Thoracic aorta (tissue), 2 donors: ENCODE data around the gene MTUS2. TPM values are rescaled to one million over a fixed set of nuclear protein-coding genes. Genes with fewer than 3 reads are reported as not detected.

Experiments used
- ATAC-seq: fragments of 150-250 bp; one replicate; pipeline ENCODE4 v1.8.0; 2017; ENCODE audit warnings: low read depth; ENCODE audit not compliant: insufficient number of reproducible peaks, low FRiP score
- DNase-seq: peaks from one replicate; pipeline ENCODE4 v3.0.0-alpha.2; 2020; ENCODE audit warnings: low spot score
- H3K27ac ChIP-seq, 2 donors: fragments of 200-600 bp; sonication (generic); 1 replicate in 1 of 2; 2 replicates in 1 of 2; pipeline ENCODE4 v1.5.1; 2016; ENCODE audit warnings: mild to moderate bottlenecking in 2 of 2, moderate library complexity in 2 of 2
- H3K27me3 ChIP-seq: fragments of 200-600 bp; sonication (generic); replicated peaks from 2 replicates; pipeline ENCODE4 v1.6.0; 2016; ENCODE audit warnings: mild to moderate bottlenecking; ENCODE audit not compliant: insufficient read depth
- H3K36me3 ChIP-seq: fragments of 200-600 bp; sonication (generic); one replicate; pipeline ENCODE4 v1.5.1; 2016
- H3K4me1 ChIP-seq, 2 donors: fragments of 200-600 bp; sonication (generic); 1 replicate in 1 of 2; 2 replicates in 1 of 2; pipeline versions ENCODE4 v1.5.1 to v1.6.0; 2016; ENCODE audit warnings: low read depth in 2 of 2, mild to moderate bottlenecking in 1 of 2; ENCODE audit not compliant: control insufficient read depth in 1 of 2
- H3K4me3 ChIP-seq: fragments of 200-600 bp; sonication (generic); 2 replicates; pipeline ENCODE4 v1.5.1; 2016; ENCODE audit warnings: mild to moderate bottlenecking
- H3K9me3 ChIP-seq: fragments of 200-600 bp; sonication (generic); 2 replicates; pipeline ENCODE4 v1.5.1; 2016
- CTCF ChIP-seq: fragments of 200-600 bp; sonication (generic); IDR thresholded peaks from one replicate; pipeline ENCODE4 v1.5.1; 2019; ENCODE audit warnings: antibody characterized with exemption
- total RNA-seq, 2 donors: library from RNA; depleted of rRNA; stranded (reverse); fragments of >200 nt; gene quantifications; one replicate each; pipeline versions ENCODE4 v1.1.0 to v1.2.3, GENCODE V29; 2016

Gene MTUS2
- total RNA-seq, 2 donors from 2014 or later: 14.9 to 26.4 TPM

GRCh38 chr13:29540334-29540733, 720.2 kb downstream of the MTUS2 start:
- no peaks in the 10 kb centered on the region for H3K4me1 ChIP-seq
- no peaks in the 10 kb centered on the region for H3K9me3 ChIP-seq
- H3K36me3 ChIP-seq: no peaks in the 10 kb centered on the region
- no peak overlapping the region for H3K27ac ChIP-seq
- no peak overlapping the region for H3K4me3 ChIP-seq
- ATAC-seq (no peak), DNase-seq (no peak)
- TF ChIP-seq CTCF: no peak
- no peaks in the 10 kb centered on the region for H3K27me3 ChIP-seq

- no peak for DNase-seq
- no peak for TF ChIP-seq CTCF
Measured at GRCh38 chr13:29540799-29541198, 720.7 kb downstream of the MTUS2 start.

GRCh38 chr13:29541400-29541799, 721.3 kb downstream of the MTUS2 start:
- DNase-seq (no peak), ATAC-seq (no peak)
- Histone ChIP-seq H3K4me3 (no peak overlapping the region), H3K9me3 (no peaks in the 10 kb centered on the region), H3K4me1 (peaks cover 0 to 8% of the 10 kb centered on the region in 2 donors), H3K27ac (no peak overlapping the region), H3K36me3 (no peaks in the 10 kb centered on the region), H3K27me3 (no peaks in the 10 kb centered on the region)
- no peak for TF ChIP-seq CTCF

More at GRCh38 chr13:29540799-29541198, 720.7 kb downstream of the MTUS2 start:
- peaks cover 0 to 3% of the 10 kb centered on the region in 2 donors for H3K4me1 ChIP-seq
- no peaks in the 10 kb centered on the region for H3K9me3 ChIP-seq
- no peaks in the 10 kb centered on the region for H3K27me3 ChIP-seq
- ATAC-seq: no peak
- no peak overlapping the region for H3K27ac ChIP-seq
- H3K36me3 ChIP-seq: no peaks in the 10 kb centered on the region
- no peak overlapping the region for H3K4me3 ChIP-seq

- ATAC-seq: no peak
- H3K27ac ChIP-seq: no peak overlapping the region
Measured at GRCh38 chr13:29542381-29542780, 722.2 kb downstream of the MTUS2 start.

More at GRCh38 chr13:29542381-29542780, 722.2 kb downstream of the MTUS2 start:
- Histone ChIP-seq H3K4me3 (no peak overlapping the region), H3K4me1 (peaks cover 0 to 18% of the 10 kb centered on the region in 2 donors), H3K36me3 (no peaks in the 10 kb centered on the region), H3K27me3 (no peaks in the 10 kb centered on the region), H3K9me3 (no peaks in the 10 kb centered on the region)
- DNase-seq: no peak
- no peak for TF ChIP-seq CTCF
